ENCODE results near the gene DHX34.

- no peak for TF ChIP-seq CTCF (IDR thresholded peaks at IDR 0.05; ENCODE audit: low read depth, low read length, poor library complexity, severe bottlenecking)
- TF ChIP-seq EZH2phosphoT487 (IDR thresholded peaks at IDR 0.05; ENCODE audit: borderline replicate concordance, low read length), result no peak
Measured at GRCh38 chr19:47421244-47421786, 72.2 kb downstream of the DHX34 start.
